Measurements from ENCODE around the gene SH3RF3.
A peak's percentile ranks its signal among the peaks of the same experiment; 100 is the strongest.
"Not testable (repeated sequence)": the region's sequence is repeated elsewhere in the genome, so short reads cannot be mapped to it uniquely, and the experiment has no call there.

Gene SH3RF3

DNA sequence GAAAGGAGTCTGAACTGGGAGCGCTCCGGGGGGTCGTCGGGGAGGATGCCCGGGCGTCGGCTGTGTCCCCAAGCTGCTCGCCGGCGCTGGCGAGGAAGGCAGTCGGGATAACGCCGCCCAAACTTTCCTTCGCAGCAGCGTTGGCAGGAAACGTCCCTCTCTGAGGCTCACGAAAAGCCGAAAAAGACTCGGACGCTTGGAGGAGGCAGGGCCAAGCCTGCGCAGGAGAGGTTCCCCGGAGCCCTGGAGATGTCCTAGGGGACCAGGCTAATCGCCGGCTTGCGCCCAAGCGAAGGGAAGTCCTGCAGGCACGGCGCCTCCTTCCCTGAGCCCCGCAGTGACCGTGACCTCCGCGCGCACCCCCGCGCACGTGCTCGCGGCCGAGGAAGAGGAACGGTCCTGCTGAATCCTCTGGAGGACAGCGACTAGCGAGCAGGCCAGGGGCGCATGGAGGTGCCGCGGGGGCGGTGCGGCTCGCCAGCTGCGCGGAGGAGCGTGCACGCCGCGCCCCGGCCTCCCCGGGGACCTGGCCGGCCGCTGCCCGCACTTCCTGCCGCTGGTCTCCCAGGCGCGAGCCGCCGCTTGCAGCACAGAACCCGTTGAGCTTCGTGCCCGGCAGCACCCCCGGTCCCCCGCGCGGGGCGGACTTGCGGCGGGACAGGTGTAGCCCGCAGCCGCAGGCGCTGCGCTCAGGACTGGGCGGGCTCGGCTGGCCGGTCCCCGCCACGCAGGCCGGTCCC, at the start of gene SH3RF3:
TSS of gene SH3RF3 (plus strand) at position 590 of the 740 bp plus-strand sequence.
- DNase-seq, result no peak

DNA sequence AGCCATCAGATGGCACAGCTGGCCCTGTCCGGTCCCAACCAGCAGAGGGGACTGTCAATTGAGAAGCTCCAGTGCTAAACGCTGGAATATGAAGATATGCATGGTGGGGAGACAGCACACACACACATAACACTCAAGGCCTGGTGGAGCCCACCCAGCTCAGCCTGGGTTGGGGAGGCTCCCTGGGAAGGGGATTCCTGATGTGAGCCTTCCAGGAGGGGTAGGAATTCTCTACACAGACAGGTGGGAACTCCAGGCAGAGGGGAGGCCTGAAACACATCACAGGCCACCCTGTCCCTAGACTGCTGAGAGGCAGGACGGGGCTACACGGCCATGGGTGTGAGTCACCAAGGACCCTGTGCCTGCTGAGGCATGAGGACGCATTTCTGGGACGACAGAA, 49.4 kb upstream of the SH3RF3 start:
- no peak for DNase-seq

DNA sequence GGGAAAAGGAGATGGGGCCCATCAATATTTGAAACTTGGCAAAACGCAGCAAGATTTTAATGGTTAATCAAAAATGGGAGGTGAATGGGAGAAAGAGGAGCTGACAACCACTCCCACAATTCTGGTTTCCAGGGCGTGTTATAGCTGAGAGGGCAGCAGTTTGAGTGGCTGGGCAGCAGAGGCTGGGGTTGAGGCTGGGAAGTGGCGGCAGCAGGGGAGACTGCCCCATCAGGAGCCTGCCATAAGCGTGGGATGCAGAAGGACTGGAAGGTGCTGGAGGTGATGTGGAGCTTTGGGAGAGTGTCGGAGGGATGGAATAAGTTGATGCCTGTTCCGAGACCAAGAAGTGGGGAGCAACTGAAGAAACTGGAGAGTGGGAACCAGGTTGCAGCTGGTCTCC, 48.9 kb upstream of the SH3RF3 start:
- DNase-seq, result no peak

DNA sequence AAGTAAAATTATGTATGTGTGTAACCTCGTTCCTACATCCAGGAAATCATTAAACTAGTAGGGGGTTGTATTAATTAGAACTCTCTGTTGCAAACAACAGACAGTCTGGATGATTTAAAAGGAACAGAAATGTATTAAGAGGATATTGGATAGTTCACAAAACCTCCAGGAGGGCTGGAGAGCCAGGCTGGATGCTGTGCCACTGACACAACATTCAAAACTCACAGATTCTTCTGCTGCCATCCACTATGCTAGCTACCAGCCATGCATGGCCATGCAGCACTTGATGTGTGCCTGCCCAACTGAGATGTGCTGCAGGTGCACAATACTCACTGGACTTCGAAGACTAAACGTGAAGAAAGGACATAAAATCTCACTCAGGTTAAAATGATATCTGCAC, 48.2 kb upstream of the SH3RF3 start:
- peak; percentile 8 for DNase-seq

DNA sequence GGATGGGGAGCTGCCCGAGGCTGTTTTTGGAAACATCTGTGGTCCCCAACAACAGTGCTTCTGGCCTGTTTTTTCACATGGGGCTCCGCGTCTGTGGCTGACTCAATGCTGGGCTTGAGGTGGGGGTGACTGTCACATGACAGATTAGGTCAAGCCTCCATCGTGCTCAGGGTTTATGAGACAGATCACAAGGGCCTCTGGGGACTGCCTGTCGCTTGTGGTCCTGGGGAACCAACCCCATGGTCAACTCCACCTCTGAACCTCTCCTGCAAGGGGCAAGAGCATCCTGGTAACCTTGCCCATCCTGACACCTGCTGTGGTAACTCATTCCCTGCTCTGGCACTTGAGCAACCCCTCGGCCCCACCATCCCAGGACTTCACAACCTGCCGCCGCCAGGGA, 47.6 kb upstream of the SH3RF3 start:
- DNase-seq, result no peak

DNA sequence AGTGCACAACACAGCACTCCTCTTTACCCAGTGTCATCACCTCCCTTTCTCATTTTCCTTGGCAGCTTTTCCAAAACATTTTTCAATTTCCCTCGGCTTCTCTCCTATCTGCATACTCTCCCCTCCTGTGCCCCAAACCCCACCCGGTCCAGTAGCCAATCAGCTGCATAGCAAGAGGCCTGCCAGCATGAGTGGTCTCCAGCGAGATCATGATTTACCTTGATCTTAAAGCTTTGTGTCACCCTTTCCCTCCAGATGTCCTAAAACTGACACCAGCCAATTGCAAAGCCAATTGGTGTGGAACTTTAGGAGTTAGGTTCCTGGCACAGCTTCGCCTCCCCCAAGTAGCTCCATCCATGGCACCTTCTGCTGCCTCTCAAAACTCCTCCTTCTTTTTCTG, 45.2 kb upstream of the SH3RF3 start:
- DNase-seq, result no peak

DNA sequence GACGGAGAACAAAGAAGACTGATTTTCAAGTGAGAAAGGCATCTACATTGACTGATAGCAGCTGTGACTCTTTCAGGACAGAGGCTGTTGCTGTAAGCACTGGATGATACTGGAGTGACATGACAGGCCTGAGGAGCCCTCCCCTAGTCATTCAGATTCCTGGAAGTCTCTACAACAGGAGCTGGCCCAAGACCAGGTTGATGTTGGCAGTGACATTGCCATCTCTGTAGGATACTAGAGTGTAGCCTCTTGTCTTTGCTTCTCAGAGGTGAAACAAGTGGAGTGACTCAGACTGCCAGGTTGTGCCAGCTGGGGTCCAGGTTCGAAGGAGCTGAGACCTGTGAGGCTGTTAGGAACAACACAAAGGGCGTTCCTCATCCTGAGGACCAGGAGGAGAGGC, 44.7 kb upstream of the SH3RF3 start:
- no peak for DNase-seq

DNA sequence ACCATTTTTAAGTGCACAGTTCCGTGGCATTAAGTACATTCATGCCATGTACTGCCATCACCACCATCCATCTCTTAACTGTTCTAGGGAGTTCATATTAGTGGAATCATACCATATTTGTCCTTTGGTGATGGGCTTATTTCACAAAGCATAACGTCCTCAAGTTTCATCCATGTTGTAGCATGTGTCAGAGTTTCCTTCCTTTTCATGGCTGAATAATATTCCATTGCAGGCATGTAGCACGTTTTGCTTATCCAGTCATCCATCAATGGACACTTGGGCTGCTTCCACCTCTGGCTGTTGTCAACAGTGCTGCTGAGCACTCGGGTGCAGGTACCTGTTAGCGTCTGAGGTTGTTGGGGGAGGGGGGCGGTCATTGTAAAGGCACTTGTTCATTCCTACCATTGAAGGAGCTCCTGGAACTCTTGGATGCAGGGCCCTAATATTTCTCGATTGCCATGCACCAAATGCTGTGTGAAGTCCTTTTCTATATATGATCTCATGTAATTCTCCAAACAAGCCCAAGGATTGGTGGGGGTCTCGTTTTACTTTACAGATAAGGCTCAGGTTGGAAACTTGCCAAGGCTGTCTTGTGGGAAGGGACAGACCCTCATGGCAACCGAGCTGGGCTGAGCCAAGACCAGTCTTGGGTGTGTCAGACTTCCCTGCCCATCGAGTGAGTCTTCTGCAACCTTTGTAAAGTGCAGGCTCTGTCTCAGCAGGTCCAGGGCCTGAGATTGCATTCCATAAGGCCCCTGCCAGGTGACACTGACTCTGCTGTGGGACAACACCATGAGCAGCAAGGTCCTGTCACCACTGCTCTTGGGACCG, 42.9 kb upstream of the SH3RF3 start:
- DNase-seq, result no peak

DNA sequence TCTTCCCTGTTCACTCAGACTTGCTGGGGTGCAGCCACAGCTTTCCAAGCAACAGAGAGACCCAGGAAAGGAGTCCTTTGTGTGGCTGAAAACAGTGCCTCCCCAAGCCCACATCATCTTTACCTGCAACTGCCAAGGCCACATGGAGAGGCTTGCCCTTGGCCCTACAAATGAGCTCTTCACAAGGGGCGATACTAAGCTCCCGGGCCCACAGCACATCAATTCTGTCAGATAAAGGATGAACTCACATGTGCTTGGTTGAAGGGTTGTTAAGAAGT, 42.3 kb upstream of the SH3RF3 start:
- no peak for DNase-seq

DNA sequence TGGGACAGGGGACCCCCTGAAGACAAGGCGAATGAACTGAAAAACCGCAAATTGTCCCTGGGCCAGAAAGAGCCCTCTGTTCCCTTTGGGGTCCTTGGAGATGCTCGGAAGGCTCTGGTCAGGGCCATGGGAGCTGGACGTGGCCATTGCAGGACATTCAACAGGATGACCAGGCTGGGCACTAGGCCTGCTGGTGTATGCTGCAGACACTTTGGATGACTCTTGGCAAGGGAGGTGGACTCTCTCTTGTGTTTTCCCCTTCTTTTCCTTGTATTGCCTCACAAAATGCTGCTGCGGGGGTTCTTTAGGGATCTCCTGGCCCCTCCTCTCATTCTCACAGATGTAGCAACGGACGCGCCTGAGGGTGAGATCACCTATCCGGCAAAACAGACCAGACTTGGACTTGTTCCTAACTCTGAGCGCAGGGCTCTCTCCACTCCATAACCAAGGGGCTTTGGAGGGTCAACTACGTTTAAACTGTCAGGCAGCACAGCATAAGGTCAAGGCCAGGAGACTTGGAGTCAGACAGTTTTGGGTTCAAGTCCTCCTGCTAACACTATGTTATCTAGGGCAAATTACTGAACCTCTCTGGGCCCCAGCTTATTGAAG, 41.8 kb upstream of the SH3RF3 start:
- no peak for DNase-seq

DNA sequence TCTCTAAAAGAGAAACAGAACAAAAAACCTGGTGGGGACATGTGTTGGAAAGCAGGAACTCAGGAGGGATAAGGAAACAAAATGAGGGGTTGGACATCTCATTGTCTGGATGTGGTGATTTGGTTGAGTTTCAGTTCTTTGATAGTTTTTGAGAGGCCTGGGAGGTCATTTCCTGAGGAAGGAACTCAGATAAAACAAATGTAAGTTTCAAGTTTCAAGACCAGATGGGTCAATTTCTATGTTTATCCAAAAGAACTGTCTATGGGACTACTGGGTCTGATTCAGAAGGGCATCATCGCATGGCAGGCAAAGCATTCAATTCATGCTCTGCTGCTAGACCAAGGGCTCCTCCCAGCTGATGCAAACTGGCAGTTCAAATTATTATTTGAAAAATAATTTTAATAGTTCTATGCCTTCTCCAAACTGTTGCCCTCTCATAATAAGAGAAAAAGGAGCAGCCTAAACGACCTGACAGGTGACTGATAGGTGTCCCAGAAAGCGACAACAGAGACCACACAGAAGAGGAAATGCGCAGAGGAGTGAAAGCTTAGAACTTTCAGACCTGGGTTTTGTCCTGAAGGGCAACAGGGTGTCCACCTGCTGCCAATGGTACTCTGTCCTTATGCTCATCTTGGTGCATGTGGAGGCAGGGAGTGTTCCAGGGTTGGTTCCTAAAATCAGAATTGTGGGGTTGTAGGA, 39.3 kb upstream of the SH3RF3 start:
- no peak for DNase-seq

DNA sequence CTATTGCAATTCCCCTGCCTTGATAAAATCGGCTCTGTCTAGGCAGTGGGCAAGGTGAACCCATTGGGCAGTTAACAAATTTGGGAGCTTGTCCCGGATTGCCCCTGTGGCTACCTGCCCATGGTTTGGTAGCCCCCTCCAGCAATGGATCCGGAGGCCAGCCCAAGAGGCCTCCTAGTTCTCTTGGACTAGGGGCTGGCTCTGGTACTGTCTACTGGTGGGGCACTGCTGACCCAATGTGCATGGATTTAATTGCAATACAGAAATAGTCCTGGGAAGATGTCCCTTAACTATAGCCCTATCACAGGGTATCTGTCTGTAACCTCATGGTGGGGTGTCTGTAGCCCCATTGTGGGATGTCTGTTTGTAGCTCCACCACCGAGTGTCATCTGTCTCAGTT, 37.5 kb upstream of the SH3RF3 start:
- DNase-seq, result no peak

DNA sequence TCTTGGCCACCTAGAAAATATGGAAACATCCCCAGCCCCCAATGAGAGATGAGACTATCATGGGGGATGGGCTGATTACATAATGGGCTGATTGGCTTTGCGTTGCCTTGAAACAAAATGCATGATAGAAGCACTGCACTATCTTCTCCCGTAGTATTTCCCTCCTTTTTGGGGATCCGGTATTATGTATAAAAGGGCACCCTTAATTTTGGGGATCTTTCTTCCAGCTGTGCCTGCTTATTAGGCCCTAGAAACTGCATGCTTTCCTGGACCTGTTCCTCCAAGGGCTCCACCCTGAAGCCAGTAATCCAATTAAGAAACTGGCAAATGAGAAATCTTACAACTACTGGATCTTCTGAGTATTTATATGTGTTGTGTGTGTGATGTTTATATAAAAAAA, 34.9 kb upstream of the SH3RF3 start:
- DNase-seq, result no peak

DNA sequence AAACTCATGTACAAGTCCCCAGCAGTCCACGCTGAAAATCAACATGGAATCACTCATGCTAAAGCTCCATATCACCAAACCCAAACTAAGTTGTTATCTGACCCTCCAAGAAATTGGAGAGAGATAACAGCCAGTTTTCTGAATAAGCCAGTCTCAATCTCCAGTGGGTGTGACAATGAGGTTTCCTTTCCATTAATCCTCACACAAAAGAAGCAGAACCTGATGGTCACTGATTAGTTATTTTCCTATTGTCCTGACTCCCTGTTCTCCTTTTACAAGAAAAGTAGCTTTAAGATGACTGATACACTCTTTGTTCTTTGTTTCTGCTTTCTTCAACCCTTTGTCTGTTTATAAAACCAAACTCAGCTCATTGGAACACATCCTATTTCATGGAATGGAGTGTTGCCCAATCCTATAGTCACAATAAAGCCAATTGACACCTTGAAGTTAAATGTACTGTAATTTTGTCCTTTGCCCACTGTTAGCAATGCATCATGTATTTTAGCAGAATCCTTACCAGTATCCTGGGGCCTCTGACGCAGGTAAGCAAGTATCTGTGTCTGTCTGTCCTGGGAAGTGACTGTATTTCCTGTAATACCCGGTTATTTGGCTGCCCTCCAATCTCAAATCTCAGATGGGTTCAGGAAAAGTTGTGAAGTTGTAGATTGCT, 30.6 kb upstream of the SH3RF3 start:
- DNase-seq, result no peak

DNA sequence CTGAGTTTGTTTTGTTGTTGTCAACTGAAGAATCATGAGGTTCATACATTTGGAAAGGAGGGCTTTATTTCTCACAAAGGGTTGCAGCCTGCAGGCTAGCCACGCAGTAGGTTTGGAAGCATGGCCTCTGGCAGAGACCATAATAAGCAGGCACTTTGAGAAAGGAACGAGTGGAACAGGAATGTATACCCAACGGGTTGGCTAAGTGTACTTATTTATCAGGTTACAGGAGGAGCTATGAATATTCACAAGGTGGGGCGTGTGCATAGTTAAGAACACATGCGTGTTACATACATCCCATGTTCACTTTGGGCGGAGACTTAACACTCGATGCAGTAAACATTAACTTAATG, 30.1 kb upstream of the SH3RF3 start:
- no peak for DNase-seq

DNA sequence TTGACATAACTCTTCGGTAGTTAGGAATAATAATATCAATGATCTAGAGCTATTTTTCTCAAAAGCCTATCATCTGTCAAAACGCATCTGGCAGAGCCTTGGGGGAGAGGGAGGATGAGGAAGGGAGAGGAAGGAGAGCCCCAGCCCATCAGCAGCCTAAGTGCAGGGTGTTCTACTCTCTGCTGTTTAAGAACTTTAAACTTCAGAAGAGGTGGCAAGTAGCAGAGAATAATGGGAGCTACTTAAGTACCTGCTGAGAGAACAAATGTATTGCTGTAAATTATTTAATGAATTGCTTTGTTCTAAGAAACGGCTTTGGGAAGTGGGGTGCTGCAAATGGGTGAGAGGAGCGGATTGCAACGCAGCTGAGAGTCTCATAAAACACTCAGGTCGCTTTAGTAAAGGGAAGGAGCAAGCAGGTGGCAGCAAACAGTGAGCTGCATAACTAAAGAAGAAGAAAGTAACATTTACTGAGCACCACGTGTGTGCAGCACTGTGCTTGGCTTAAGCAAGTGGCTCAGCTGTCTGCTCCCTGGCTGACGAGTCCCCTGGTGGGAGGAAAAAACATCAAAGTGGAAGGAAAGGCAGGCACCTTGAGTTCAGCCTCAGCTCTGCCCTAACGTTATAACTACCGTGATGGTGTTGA, 26.3 kb upstream of the SH3RF3 start:
- no peak for DNase-seq

DNA sequence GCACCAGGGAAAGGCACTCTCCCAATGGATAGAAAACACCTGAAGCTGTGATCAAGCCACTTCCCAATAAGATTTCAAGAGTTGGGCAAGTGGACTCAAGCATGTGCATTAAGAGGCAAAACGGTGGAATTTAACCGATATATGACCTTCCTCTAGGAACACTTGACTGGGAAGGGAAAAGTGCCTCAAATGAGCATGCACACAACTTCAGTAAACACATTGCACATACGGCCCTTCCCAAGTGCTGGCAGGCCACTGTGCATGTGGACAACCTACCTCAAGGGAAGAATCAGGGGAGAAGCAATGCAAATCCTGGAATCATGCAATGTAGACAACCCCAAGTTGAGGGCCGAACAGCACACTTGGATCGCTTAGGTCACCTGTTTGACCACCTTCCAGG, 23.9 kb upstream of the SH3RF3 start:
- DNase-seq, result no peak

DNA sequence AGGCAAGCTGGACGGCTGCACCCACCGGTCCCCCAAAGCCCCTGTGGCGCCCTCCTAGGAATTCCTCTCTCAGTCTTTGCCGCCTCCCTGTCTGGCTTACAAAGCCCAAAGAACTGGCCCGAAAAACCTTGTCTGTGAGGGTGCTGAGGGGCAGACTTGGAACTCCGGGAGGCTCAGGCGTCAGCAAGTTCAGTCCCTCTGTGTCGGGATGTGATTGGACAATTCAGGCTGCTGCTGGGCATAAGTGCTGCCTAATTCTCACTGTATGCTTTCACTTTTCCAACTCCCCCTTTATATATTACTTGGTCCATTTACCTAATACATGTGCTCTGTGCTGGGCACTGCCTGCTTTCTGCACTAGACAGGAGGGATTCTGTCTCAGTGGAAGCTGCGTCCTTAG, 20.3 kb upstream of the SH3RF3 start:
- DNase-seq, result no peak

DNA sequence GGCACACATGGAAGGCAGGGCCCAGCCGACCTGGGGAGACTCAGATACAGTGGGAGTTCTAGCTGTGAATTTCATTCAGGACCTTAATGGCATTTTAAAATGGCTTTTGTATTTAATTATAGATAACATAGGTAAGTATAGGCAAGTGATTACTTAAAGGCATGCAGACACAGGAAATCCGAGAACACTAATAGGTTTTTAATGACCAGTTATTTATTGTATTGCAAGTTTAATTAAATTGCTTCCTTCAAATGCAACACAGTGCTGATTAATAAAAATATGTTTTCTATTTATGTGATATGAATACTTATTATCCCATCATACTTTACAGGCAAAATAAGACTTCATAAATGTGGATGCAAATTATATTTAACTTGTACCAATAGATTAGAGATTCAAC, 19.7 kb upstream of the SH3RF3 start:
- no peak for DNase-seq

DNA sequence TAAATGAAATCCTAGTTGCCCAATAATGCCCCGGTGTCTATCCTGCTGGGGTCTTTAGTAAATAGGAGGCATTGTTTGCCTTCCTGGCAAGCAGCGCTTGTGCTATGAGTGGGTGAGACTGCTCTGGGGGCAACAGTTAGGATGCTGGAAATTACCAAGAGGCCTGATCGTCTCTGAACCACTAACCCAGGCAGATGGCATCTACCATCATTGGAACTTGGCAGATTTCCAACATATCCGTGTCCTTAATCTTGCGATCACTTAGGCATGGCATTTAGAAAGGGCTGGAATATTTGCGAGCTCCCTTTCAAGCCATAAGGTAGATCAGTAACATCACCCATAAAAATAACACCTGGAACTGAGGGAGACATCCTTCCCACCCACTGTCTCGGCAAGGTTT, 18.8 kb upstream of the SH3RF3 start:
- no peak for DNase-seq

DNA sequence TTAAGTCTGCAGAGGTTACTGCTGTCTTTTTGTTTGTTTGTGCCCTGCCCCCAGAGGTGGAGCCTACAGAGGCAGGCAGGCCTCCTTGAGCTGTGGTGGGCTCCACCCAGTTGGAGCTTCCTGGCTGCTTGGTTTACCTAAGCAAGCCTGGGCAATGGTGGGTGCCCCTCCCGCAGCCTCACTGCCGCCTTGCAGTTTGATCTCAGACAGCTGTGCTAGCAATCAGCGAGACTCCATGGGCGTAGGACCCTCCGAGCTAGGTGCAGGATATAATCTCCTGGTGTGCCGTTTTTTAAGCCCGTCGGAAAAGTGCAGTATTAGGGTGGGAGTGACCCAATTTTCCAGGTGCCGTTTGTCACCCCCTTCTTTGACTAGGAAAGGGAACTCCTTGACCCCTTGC, 11.8 kb upstream of the SH3RF3 start:
- not testable (repeated sequence) for DNase-seq

DNA sequence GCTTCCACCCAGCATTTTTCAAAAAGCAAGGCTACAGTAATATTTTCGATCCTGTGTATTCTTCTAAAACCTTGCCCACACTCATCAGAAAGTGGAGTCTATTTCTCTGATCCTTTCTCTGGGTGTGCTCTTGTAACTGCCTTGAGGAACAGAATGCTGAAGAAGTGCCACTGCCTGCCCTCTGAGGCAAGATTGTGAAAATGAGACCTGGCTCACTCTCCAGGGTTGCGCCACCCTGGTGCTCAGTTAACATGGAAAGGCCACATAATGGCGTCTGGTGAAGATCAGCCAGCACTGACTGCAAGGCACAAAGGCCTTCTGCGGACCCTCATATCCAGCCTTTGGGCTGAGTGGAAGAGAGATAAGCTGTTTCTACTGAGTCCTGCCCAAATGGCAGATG, 11.2 kb upstream of the SH3RF3 start:
- no peak for DNase-seq

DNA sequence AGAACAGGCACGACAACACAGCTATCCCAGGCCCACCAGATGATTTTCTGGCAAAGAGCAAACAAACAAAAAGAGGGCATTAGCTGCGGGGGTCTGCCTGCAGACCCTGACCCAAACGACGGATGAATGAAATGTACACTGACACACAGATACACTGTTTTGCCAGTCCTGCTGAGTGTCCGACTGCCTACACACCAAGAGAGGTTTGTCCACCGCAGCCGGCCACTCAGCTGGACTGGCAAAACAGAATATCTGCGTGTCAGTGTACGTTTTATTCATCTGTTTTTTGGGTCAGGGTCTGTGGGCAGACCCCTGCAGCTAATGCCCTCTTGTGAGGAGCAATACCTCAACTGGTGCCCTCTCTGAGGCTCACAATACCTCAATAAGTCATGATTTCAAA, 10.7 kb upstream of the SH3RF3 start:
- no peak for DNase-seq
